Mesendoderm (in vitro differentiated cells): ENCODE data around the gene MED25.

Experiments
- DNase-seq: peaks from one replicate; pipeline ENCODE4 v3.0.0; 2013
- H2AK5ac ChIP-seq: 2 replicates; pipeline ENCODE4 v1.6.1; 2013; ENCODE audit warnings: low read length, inconsistent platforms
- H2BK120ac ChIP-seq: 2 replicates; pipeline ENCODE4 v1.6.1; 2013; ENCODE audit warnings: low read depth, mild to moderate bottlenecking, low read length, moderate library complexity, mixed read lengths
- H2BK15ac ChIP-seq: replicated peaks from 2 replicates; pipeline ENCODE4 v1.6.1; 2013; ENCODE audit warnings: low read depth, mild to moderate bottlenecking, moderate library complexity
- H2BK5ac ChIP-seq: 2 replicates; pipeline ENCODE4 v1.6.1; 2013; ENCODE audit warnings: low read length, inconsistent platforms
- H3K18ac ChIP-seq: 2 replicates; pipeline ENCODE4 v1.6.1; 2013; ENCODE audit warnings: mild to moderate bottlenecking, low read length, mixed read lengths
- H3K23ac ChIP-seq: one replicate; pipeline ENCODE4 v1.6.1; 2013; ENCODE audit warnings: low read length
- H3K27ac ChIP-seq: 2 replicates; pipeline ENCODE4 v1.5.1; 2013; ENCODE audit warnings: low read depth, mild to moderate bottlenecking, inconsistent platforms, low read length, moderate library complexity
- H3K27me3 ChIP-seq: 2 replicates; pipeline ENCODE4 v1.6.1; 2013; ENCODE audit warnings: low read length, control low read depth, mild to moderate bottlenecking, inconsistent platforms; ENCODE audit not compliant: insufficient read depth, poor library complexity
- H3K36me3 ChIP-seq: 2 replicates; pipeline ENCODE4 v1.6.1; 2013; ENCODE audit warnings: low read length, inconsistent platforms; ENCODE audit not compliant: control insufficient read depth, insufficient read depth
- H3K4ac ChIP-seq: one replicate; pipeline ENCODE4 v1.6.1; 2013; ENCODE audit warnings: low read depth, mild to moderate bottlenecking, low read length, moderate library complexity
- H3K4me1 ChIP-seq: 2 replicates; pipeline ENCODE4 v1.6.1; 2013; ENCODE audit warnings: low read depth, low read length, inconsistent platforms; ENCODE audit not compliant: control insufficient read depth
- H3K4me2 ChIP-seq: 2 replicates; pipeline ENCODE4 v1.6.1; 2013; ENCODE audit warnings: low read length
- H3K4me3 ChIP-seq: 2 replicates; pipeline ENCODE4 v1.5.1; 2013; ENCODE audit warnings: mild to moderate bottlenecking, low read length
- H3K56ac ChIP-seq: one replicate; pipeline ENCODE4 v1.6.1; 2013; ENCODE audit warnings: low read length
- H3K79me1 ChIP-seq: 2 replicates; pipeline ENCODE4 v1.6.1; 2013; ENCODE audit warnings: low read length, inconsistent platforms
- H3K79me2 ChIP-seq: 2 replicates; pipeline ENCODE4 v1.6.1; 2013; ENCODE audit warnings: mild to moderate bottlenecking, low read length; ENCODE audit not compliant: control insufficient read depth, insufficient read depth
- H3K9ac ChIP-seq: 2 replicates; pipeline ENCODE4 v1.6.1; 2013; ENCODE audit warnings: low read length, inconsistent platforms
- H4K5ac ChIP-seq: one replicate; pipeline ENCODE4 v1.6.1; 2013; ENCODE audit warnings: low read length
- H4K8ac ChIP-seq: one replicate; pipeline ENCODE4 v1.6.1; 2013; ENCODE audit warnings: low read depth, mild to moderate bottlenecking, control low read depth, low read length, moderate library complexity
- WGBS: extraction: QIAGEN DNeasy Blood & Tissue Kit; methylation state at CpG from one replicate; pipeline ENCODE4 v1.1.7; 2013; ENCODE audit warnings: low lambda C conversion rate, missing lambda C conversion rate; ENCODE audit not compliant: insufficient coverage; ENCODE audit errors: extremely low coverage; 5-methylcytosine and 5-hydroxymethylcytosine counted together

The MED25 gene

DNA sequence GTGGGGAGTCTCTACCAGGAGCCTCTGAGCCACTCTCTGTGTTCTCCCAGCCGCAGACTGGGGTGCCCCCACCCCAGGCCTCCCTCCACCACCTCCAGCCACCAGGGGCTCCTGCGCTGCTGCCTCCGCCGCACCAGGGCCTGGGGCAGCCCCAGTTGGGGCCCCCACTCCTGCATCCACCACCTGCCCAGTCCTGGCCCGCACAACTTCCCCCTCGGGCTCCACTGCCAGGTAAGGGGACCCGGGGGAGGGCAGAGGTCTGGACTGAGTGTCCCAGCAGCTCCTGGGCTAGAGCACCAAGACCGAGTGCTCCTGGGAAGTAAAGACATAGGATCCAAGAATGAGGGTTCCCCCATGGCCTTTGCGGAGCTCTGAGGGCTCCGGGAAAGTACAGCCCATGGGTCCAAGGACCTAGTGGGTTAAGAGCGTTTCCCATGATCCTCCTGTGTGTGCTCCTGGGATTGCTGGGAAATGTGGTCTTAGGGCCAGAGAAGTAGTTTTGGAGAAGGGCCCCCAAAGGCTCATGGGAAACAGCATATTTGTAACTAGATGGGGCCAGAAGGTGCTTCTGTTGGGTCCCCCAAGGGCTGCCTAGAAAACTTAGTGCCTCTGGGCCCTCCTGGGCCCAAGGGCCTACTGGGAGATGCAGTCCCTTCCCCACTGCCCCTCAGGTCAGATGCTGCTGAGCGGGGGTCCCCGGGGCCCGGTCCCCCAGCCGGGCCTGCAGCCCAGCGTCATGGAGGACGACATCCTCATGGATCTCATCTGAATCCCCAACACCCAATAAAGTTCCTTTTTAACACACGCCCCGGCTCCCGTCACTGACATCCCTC, 18.3 kb downstream of the MED25 start:
- no peak for DNase-seq
- WGBS: no CpG with 5 or more reads among the region's 20 CpGs
- no peak overlapping the region for H2AK5ac ChIP-seq
- no peak overlapping the region for H3K9ac ChIP-seq
- H3K79me2 ChIP-seq: no peaks in the 10 kb centered on the region
- H3K18ac ChIP-seq: no peak overlapping the region
- H2BK15ac ChIP-seq: no peak overlapping the region
- no peak overlapping the region for H3K56ac ChIP-seq
- no peaks in the 10 kb centered on the region for H3K27me3 ChIP-seq
- H3K36me3 ChIP-seq: peaks cover 1% of the 10 kb centered on the region
- no peaks in the 10 kb centered on the region for H3K79me1 ChIP-seq
- H3K4me1 ChIP-seq: no peaks in the 10 kb centered on the region
- no peak overlapping the region for H2BK120ac ChIP-seq
- H3K27ac ChIP-seq: no peak overlapping the region
- no peak overlapping the region for H4K5ac ChIP-seq
- no peak overlapping the region for H3K4me3 ChIP-seq
- H3K4ac ChIP-seq: no peak overlapping the region
- H4K8ac ChIP-seq: no peak overlapping the region
- H2BK5ac ChIP-seq: no peak overlapping the region
- no peak overlapping the region for H3K4me2 ChIP-seq
- no peak overlapping the region for H3K23ac ChIP-seq

GRCh38 chr19:49837009-49837310, 18.9 kb downstream of the MED25 start:
- no peak overlapping the region for H2BK120ac ChIP-seq
- no peaks in the 10 kb centered on the region for H3K79me2 ChIP-seq
- H3K27me3 ChIP-seq: no peaks in the 10 kb centered on the region
- no peaks in the 10 kb centered on the region for H3K79me1 ChIP-seq
- H3K4me1 ChIP-seq: no peaks in the 10 kb centered on the region
- H2AK5ac ChIP-seq: no peak overlapping the region
- WGBS: no CpG with 5 or more reads among the region's 5 CpGs
- H3K18ac ChIP-seq: no peak overlapping the region
- no peak overlapping the region for H3K9ac ChIP-seq
- H3K56ac ChIP-seq: no peak overlapping the region
- H3K27ac ChIP-seq: no peak overlapping the region
- H2BK15ac ChIP-seq: no peak overlapping the region
- no peak for DNase-seq
- H2BK5ac ChIP-seq: no peak overlapping the region
- H4K8ac ChIP-seq: no peak overlapping the region
- no peak overlapping the region for H3K4me3 ChIP-seq
- no peak overlapping the region for H3K23ac ChIP-seq
- no peak overlapping the region for H3K4me2 ChIP-seq
- no peak overlapping the region for H3K4ac ChIP-seq
- H4K5ac ChIP-seq: no peak overlapping the region
- peaks cover 1% of the 10 kb centered on the region for H3K36me3 ChIP-seq

DNA sequence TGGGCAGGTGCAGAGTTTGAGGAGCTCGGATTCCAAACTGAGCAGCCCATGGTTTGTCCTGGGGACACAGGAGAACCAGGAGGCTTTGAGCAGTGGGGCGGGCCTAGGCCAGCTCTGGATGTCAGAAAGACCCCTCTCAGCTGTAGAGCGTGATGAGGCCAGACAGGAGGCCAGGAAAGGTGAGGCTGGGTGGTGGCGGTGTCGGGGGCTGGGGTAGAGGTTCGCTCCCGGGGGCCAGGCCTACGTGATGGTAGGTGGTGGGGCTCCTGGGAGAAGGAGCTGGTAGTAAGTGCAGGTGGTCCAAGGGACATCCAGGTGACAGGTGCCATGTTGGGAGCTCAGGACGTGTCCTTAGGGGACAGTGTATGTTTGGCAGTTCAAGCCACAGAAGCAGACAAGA, 19.3 kb downstream of the MED25 start:
- H3K56ac ChIP-seq: no peak overlapping the region
- no peak overlapping the region for H3K18ac ChIP-seq
- no peaks in the 10 kb centered on the region for H3K79me2 ChIP-seq
- no CpG with 5 or more reads among the region's 9 CpGs for WGBS
- H3K9ac ChIP-seq: no peak overlapping the region
- H4K5ac ChIP-seq: no peak overlapping the region
- H2BK15ac ChIP-seq: no peak overlapping the region
- no peak overlapping the region for H3K23ac ChIP-seq
- no peaks in the 10 kb centered on the region for H3K4me1 ChIP-seq
- no peaks in the 10 kb centered on the region for H3K36me3 ChIP-seq
- no peak overlapping the region for H3K27ac ChIP-seq
- no peak for DNase-seq
- H2BK120ac ChIP-seq: no peak overlapping the region
- H3K4me2 ChIP-seq: no peak overlapping the region
- no peak overlapping the region for H3K4me3 ChIP-seq
- no peak overlapping the region for H4K8ac ChIP-seq
- no peak overlapping the region for H2BK5ac ChIP-seq
- H3K79me1 ChIP-seq: no peaks in the 10 kb centered on the region
- H3K4ac ChIP-seq: no peak overlapping the region
- H2AK5ac ChIP-seq: no peak overlapping the region
- no peaks in the 10 kb centered on the region for H3K27me3 ChIP-seq

DNA sequence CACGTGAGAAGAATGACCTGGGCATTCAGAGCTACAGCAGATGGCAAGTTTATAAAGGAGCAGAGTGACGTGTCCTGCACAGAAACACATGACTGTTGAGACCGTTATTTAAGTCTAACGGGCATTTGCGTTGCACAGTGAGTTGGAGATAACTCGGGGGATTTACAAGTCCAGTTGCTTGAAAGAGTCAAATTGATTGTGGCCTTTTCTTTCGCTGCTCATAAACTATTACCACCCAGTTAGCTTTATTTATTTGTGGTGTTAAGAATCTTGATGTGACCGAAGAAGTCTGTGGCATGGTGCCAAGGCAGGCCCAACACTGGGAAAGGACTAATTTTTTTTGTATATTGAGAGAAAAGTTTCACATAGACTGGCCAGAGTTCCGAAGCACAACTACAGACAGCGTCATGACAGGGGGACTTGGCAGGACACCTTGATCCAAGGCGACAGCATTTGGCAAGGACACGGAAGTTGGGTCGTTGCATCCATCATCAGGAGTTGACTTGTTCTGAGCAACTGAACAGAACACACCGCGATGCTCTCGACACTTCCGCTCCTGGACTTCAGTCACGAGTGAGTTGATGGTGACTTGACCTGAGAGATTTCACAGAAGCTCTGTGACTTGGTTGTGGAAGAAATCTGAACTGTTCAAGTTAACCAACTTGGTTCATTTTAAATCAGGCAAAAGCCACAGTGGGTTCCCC, 20.9 kb downstream of the MED25 start:
- H3K27me3 ChIP-seq: no peaks in the 10 kb centered on the region
- H3K27ac ChIP-seq: no peak overlapping the region
- DNase-seq: no peak
- no peak overlapping the region for H3K4ac ChIP-seq
- H2BK120ac ChIP-seq: no peak overlapping the region
- H3K56ac ChIP-seq: no peak overlapping the region
- no peaks in the 10 kb centered on the region for H3K36me3 ChIP-seq
- no peak overlapping the region for H3K4me2 ChIP-seq
- no peaks in the 10 kb centered on the region for H3K4me1 ChIP-seq
- H2BK5ac ChIP-seq: no peak overlapping the region
- H3K79me1 ChIP-seq: no peaks in the 10 kb centered on the region
- H3K18ac ChIP-seq: no peak overlapping the region
- H4K5ac ChIP-seq: no peak overlapping the region
- WGBS: no CpG with 5 or more reads among the region's 18 CpGs
- H4K8ac ChIP-seq: no peak overlapping the region
- H3K79me2 ChIP-seq: no peaks in the 10 kb centered on the region
- no peak overlapping the region for H3K23ac ChIP-seq
- no peak overlapping the region for H3K4me3 ChIP-seq
- no peak overlapping the region for H2BK15ac ChIP-seq
- no peak overlapping the region for H2AK5ac ChIP-seq
- no peak overlapping the region for H3K9ac ChIP-seq

- H3K79me2 ChIP-seq: no peaks in the 10 kb centered on the region
- no peak overlapping the region for H2BK120ac ChIP-seq
- H4K5ac ChIP-seq: no peak overlapping the region
- H3K27ac ChIP-seq: no peak overlapping the region
- H3K4me3 ChIP-seq: no peak overlapping the region
- no peaks in the 10 kb centered on the region for H3K79me1 ChIP-seq
- no peak overlapping the region for H2BK15ac ChIP-seq
- no peak overlapping the region for H3K56ac ChIP-seq
- WGBS: no CpG with 5 or more reads among the region's 11 CpGs
- no peak overlapping the region for H3K18ac ChIP-seq
- H3K4ac ChIP-seq: no peak overlapping the region
- H2BK5ac ChIP-seq: no peak overlapping the region
- H3K27me3 ChIP-seq: no peaks in the 10 kb centered on the region
- H3K23ac ChIP-seq: no peak overlapping the region
- no peak for DNase-seq
- H2AK5ac ChIP-seq: no peak overlapping the region
- H4K8ac ChIP-seq: no peak overlapping the region
- no peaks in the 10 kb centered on the region for H3K36me3 ChIP-seq
- no peaks in the 10 kb centered on the region for H3K4me1 ChIP-seq
- H3K4me2 ChIP-seq: no peak overlapping the region
- H3K9ac ChIP-seq: no peak overlapping the region
These were observed 21.6 kb downstream of the MED25 start for GRCh38 chr19:49839713-49840112.
